Mesenchymal stem cell (in vitro differentiated cells and primary cell): ENCODE data around the gene SCAPER.

Experiments used
- DNase-seq: peaks from one replicate; pipeline ENCODE4 v3.0.0-alpha.2; 2013
- H2AFZ ChIP-seq: one replicate; pipeline ENCODE4 v1.6.1; 2013; ENCODE audit warnings: low read depth, mild to moderate bottlenecking, control low read depth, inconsistent platforms, low read length, moderate library complexity
- H2AK5ac ChIP-seq: 2 replicates; pipeline ENCODE4 v1.6.1; 2013; ENCODE audit warnings: low read length, moderate library complexity, mild to moderate bottlenecking, inconsistent platforms; ENCODE audit not compliant: severe bottlenecking
- H2BK120ac ChIP-seq: one replicate; pipeline ENCODE4 v1.6.1; 2013; ENCODE audit warnings: low read depth, mild to moderate bottlenecking, inconsistent platforms, low read length, moderate library complexity
- H2BK12ac ChIP-seq, 2 experiments: one replicate each; pipeline ENCODE4 v1.6.1; 2013; ENCODE audit warnings: inconsistent platforms in 2 of 2, low read length in 2 of 2, mild to moderate bottlenecking in 2 of 2, moderate library complexity in 2 of 2, control low read depth in 1 of 2
- H2BK15ac ChIP-seq: one replicate; pipeline ENCODE4 v1.6.1; 2013; ENCODE audit warnings: mild to moderate bottlenecking, low read depth, inconsistent platforms; ENCODE audit not compliant: poor library complexity, severe bottlenecking
- H2BK5ac ChIP-seq: 2 replicates; pipeline ENCODE4 v1.6.1; 2013; ENCODE audit warnings: low read depth, mild to moderate bottlenecking, low read length, control low read depth, inconsistent platforms; ENCODE audit not compliant: poor library complexity, severe bottlenecking
- H3K14ac ChIP-seq, 2 experiments: one replicate each; pipeline ENCODE4 v1.6.1; 2013; ENCODE audit warnings: inconsistent platforms in 2 of 2, low read length in 2 of 2, control low read depth in 1 of 2, mild to moderate bottlenecking in 1 of 2, moderate library complexity in 1 of 2
- H3K18ac ChIP-seq, 2 experiments: one replicate each; pipeline ENCODE4 v1.6.1; 2013; ENCODE audit warnings: inconsistent platforms in 2 of 2, low read length in 2 of 2, control low read depth in 1 of 2, low read depth in 1 of 2, mild to moderate bottlenecking in 1 of 2
- H3K23ac ChIP-seq, 2 experiments: one replicate each; pipeline ENCODE4 v1.6.1; 2013; ENCODE audit warnings: inconsistent platforms in 2 of 2, low read length in 2 of 2, mild to moderate bottlenecking in 2 of 2, moderate library complexity in 2 of 2, control low read depth in 1 of 2
- H3K27ac ChIP-seq: 2 replicates; pipeline ENCODE4 v1.5.1; 2013; ENCODE audit warnings: mild to moderate bottlenecking, moderate library complexity, low read length, control low read depth, inconsistent platforms; ENCODE audit not compliant: poor library complexity, severe bottlenecking
- H3K27me3 ChIP-seq, 2 experiments: 2 replicates each; pipeline versions ENCODE4 v1.6.1 to v1.7.0; 2013; ENCODE audit warnings: low read length in 2 of 2, mild to moderate bottlenecking in 2 of 2, moderate library complexity in 2 of 2, control low read depth in 1 of 2, inconsistent platforms in 1 of 2; ENCODE audit not compliant: control insufficient read depth in 1 of 2, insufficient read depth in 1 of 2
- H3K36me3 ChIP-seq, 2 experiments: 2 replicates each; pipeline versions ENCODE4 v1.6.1 to v1.7.0; 2013; ENCODE audit warnings: low read length in 2 of 2, control low read depth in 1 of 2, inconsistent platforms in 1 of 2, low read depth in 1 of 2, mild to moderate bottlenecking in 1 of 2; ENCODE audit not compliant: insufficient read depth in 2 of 2, control insufficient read depth in 1 of 2
- H3K4ac ChIP-seq, 2 experiments: one replicate each; pipeline ENCODE4 v1.6.1; 2013; ENCODE audit warnings: inconsistent platforms in 2 of 2, low read length in 2 of 2, mild to moderate bottlenecking in 2 of 2, moderate library complexity in 2 of 2, control low read depth in 1 of 2, low read depth in 1 of 2
- H3K4me1 ChIP-seq: 2 replicates; pipeline ENCODE4 v1.6.1; 2013; ENCODE audit warnings: low read depth, low read length, control low read depth; ENCODE audit not compliant: control insufficient read depth, insufficient read depth
- H3K4me2 ChIP-seq: 2 replicates; pipeline ENCODE4 v1.6.1; 2013; ENCODE audit warnings: low read length, mild to moderate bottlenecking, inconsistent platforms; ENCODE audit not compliant: poor library complexity, severe bottlenecking
- H3K4me3 ChIP-seq, 2 experiments: 2 replicates each; pipeline versions ENCODE4 v1.5.1 to v1.7.0; 2013; ENCODE audit warnings: low read length in 2 of 2, mild to moderate bottlenecking in 2 of 2, control low read depth in 1 of 2, low read depth in 1 of 2; ENCODE audit not compliant: insufficient read depth in 1 of 2
- H3K79me1 ChIP-seq: replicated peaks from 2 replicates; pipeline ENCODE4 v1.6.1; 2013; ENCODE audit warnings: mild to moderate bottlenecking, control low read depth, low read length, inconsistent platforms; ENCODE audit not compliant: poor library complexity, severe bottlenecking
- H3K9ac ChIP-seq: 2 replicates; pipeline ENCODE4 v1.7.0; 2013; ENCODE audit warnings: mild to moderate bottlenecking, low read length, moderate library complexity
- H3K9me3 ChIP-seq: 2 replicates; pipeline ENCODE4 v1.7.0; 2013; ENCODE audit warnings: mild to moderate bottlenecking, low read length; ENCODE audit not compliant: control insufficient read depth
- H4K8ac ChIP-seq: one replicate; pipeline ENCODE4 v1.6.1; 2013; ENCODE audit warnings: inconsistent platforms, mild to moderate bottlenecking, low read length, moderate library complexity
- H4K91ac ChIP-seq: one replicate; pipeline ENCODE4 v1.6.1; 2013; ENCODE audit warnings: mild to moderate bottlenecking, low read length, inconsistent platforms
- WGBS: methylation state at CpG from one replicate; pipeline ENCODE4 v1.1.7; 2013; ENCODE audit warnings: mixed read lengths; 5-methylcytosine and 5-hydroxymethylcytosine counted together

SCAPER gene

GRCh38 chr15:76812381-76812780 is 92.8 kb downstream of the SCAPER start:
- Histone ChIP-seq H3K4me2 (no peak overlapping the region), H3K4ac (no peak overlapping the region)
- WGBS = 100% methylated on average over 2 of the region's 4 CpGs

GRCh38 chr15:76809412-76810103 is 95.6 kb downstream of the SCAPER start:
- no peak overlapping the region for H2BK120ac ChIP-seq
- no peak overlapping the region for H2BK5ac ChIP-seq
- H4K8ac ChIP-seq = no peak overlapping the region
- 100% methylated on average over 1 of the region's 3 CpGs for WGBS
- H2AFZ ChIP-seq = no peak overlapping the region
- H3K27me3 ChIP-seq = no peaks in the 10 kb centered on the region
- no peaks in the 10 kb centered on the region for H3K36me3 ChIP-seq
- H2AK5ac ChIP-seq = no peak overlapping the region
- H3K14ac ChIP-seq = no peak overlapping the region
- no peak overlapping the region for H3K27ac ChIP-seq
- H3K9me3 ChIP-seq = no peaks in the 10 kb centered on the region
- no peaks in the 10 kb centered on the region for H3K4me1 ChIP-seq
- no peak overlapping the region for H2BK12ac ChIP-seq
- H4K91ac ChIP-seq = no peak overlapping the region
- DNase-seq = no peak
- H3K4ac ChIP-seq = no peak overlapping the region
- no peak overlapping the region for H3K4me3 ChIP-seq
- H3K23ac ChIP-seq = no peak overlapping the region
- H3K4me2 ChIP-seq = no peak overlapping the region
- peaks cover 11% of the 10 kb centered on the region for H3K79me1 ChIP-seq
- no peak overlapping the region for H2BK15ac ChIP-seq
- no peak overlapping the region for H3K9ac ChIP-seq
- H3K18ac ChIP-seq = no peak overlapping the region

More at GRCh38 chr15:76812381-76812780, 92.8 kb downstream of the SCAPER start:
- Histone ChIP-seq H2AFZ (no peak overlapping the region), H3K18ac (no peak overlapping the region), H2AK5ac (no peak overlapping the region), H3K27me3 (no peaks in the 10 kb centered on the region), H2BK120ac (no peak overlapping the region), H4K8ac (no peak overlapping the region), H2BK5ac (peak overlapping the region; percentile 31), H3K79me1 (peaks cover 15% of the 10 kb centered on the region), H3K23ac (no peak overlapping the region), H2BK12ac (no peak overlapping the region), H2BK15ac (no peak overlapping the region), H3K4me3 (no peak overlapping the region), H3K36me3 (no peaks in the 10 kb centered on the region), H4K91ac (no peak overlapping the region), H3K4me1 (no peaks in the 10 kb centered on the region), H3K9ac (no peak overlapping the region), H3K9me3 (no peaks in the 10 kb centered on the region), H3K14ac (no peak overlapping the region), H3K27ac (no peak overlapping the region)
- DNase-seq = no peak

GRCh38 chr15:76803049-76803571 is 102.0 kb downstream of the SCAPER start:
- Histone ChIP-seq H2BK5ac (no peak overlapping the region), H2AK5ac (no peak overlapping the region), H3K79me1 (peaks cover 3% of the 10 kb centered on the region), H4K8ac (no peak overlapping the region), H3K27ac (no peak overlapping the region), H3K4ac (no peak overlapping the region), H3K9me3 (no peaks in the 10 kb centered on the region), H3K4me3 (no peak overlapping the region), H3K4me1 (no peaks in the 10 kb centered on the region), H2BK12ac (no peak overlapping the region), H3K23ac (no peak overlapping the region), H2AFZ (no peak overlapping the region), H3K18ac (no peak overlapping the region), H2BK120ac (no peak overlapping the region), H3K14ac (no peak overlapping the region), H3K27me3 (no peaks in the 10 kb centered on the region), H3K4me2 (no peak overlapping the region), H3K36me3 (no peaks in the 10 kb centered on the region), H2BK15ac (no peak overlapping the region), H3K9ac (no peak overlapping the region), H4K91ac (no peak overlapping the region)
- 62% methylated on average over 1 of the region's 1 CpG for WGBS
- DNase-seq = no peak

- no peak overlapping the region for H3K4me3 ChIP-seq
- H3K18ac ChIP-seq = no peak overlapping the region
- H3K36me3 ChIP-seq = no peaks in the 10 kb centered on the region
- WGBS = 100% methylated on average over 1 of the region's 3 CpGs
- no peak for DNase-seq
- H4K8ac ChIP-seq = no peak overlapping the region
- H3K4ac ChIP-seq = no peak overlapping the region
- no peak overlapping the region for H2BK12ac ChIP-seq
- no peak overlapping the region for H3K4me2 ChIP-seq
- H4K91ac ChIP-seq = no peak overlapping the region
- no peak overlapping the region for H2BK120ac ChIP-seq
- no peak overlapping the region for H3K23ac ChIP-seq
- no peaks in the 10 kb centered on the region for H3K27me3 ChIP-seq
- H2AK5ac ChIP-seq = no peak overlapping the region
- no peaks in the 10 kb centered on the region for H3K4me1 ChIP-seq
- no peak overlapping the region for H3K14ac ChIP-seq
- no peak overlapping the region for H2BK15ac ChIP-seq
- H3K79me1 ChIP-seq = no peaks in the 10 kb centered on the region
- no peak overlapping the region for H3K27ac ChIP-seq
- H2AFZ ChIP-seq = no peak overlapping the region
- H3K9me3 ChIP-seq = no peaks in the 10 kb centered on the region
- H2BK5ac ChIP-seq = no peak overlapping the region
- H3K9ac ChIP-seq = no peak overlapping the region
These were observed 102.7 kb downstream of the SCAPER start for GRCh38 chr15:76802411-76802810.
